Kidney epithelial cell (primary cell): ENCODE measurements around the gene FAM20C. TPM values are rescaled to one million over a fixed set of nuclear protein-coding genes. Genes with fewer than 3 reads are reported as not detected.

Experiments used
- DNase-seq: peaks from one replicate; pipeline ENCODE4 v3.0.0-alpha.2; 2010; ENCODE audit warnings: low read depth
- H3K27me3 ChIP-seq: 2 replicates; pipeline ENCODE4 v1.6.0; 2011; ENCODE audit warnings: low read length; ENCODE audit not compliant: control insufficient read depth, insufficient read depth
- H3K36me3 ChIP-seq: 2 replicates; pipeline ENCODE4 v1.5.1; 2011; ENCODE audit warnings: low read length; ENCODE audit not compliant: control insufficient read depth, insufficient read depth
- H3K4me3 ChIP-seq: 2 replicates; pipeline ENCODE4 v1.5.1; 2011; ENCODE audit warnings: low read depth, mild to moderate bottlenecking, control low read depth, low read length
- CTCF ChIP-seq: IDR thresholded peaks from 2 replicates; pipeline ENCODE4 v1.5.1; 2011; ENCODE audit warnings: mild to moderate bottlenecking, moderate library complexity, low read length, control low read depth, inconsistent platforms; ENCODE audit not compliant: insufficient read depth, poor library complexity, severe bottlenecking
- total RNA-seq: library from RNA; depleted of rRNA; stranded (reverse); fragments of >200 nt; gene quantifications from 2 replicates; pipeline ENCODE4 v1.2.3, GENCODE V29; 2015

Gene FAM20C
- total RNA-seq, 1 donor from 2014 or later: 39.1 TPM

GRCh38 chr7:280461-280860 is 88.1 kb downstream of the FAM20C start:
- TF ChIP-seq CTCF: no peak
- DNase-seq: no peak
- no peak overlapping the region for H3K4me3 ChIP-seq
- peaks cover 21% of the 10 kb centered on the region for H3K27me3 ChIP-seq
- no peaks in the 10 kb centered on the region for H3K36me3 ChIP-seq

- DNase-seq: no peak
- peaks cover 31% of the 10 kb centered on the region for H3K27me3 ChIP-seq
- H3K4me3 ChIP-seq: no peak overlapping the region
- H3K36me3 ChIP-seq: no peaks in the 10 kb centered on the region
- no peak for TF ChIP-seq CTCF
Observed at GRCh38 chr7:281637-282036, 89.3 kb downstream of the FAM20C start.

GRCh38 chr7:282621-283020 is 90.2 kb downstream of the FAM20C start:
- DNase-seq: no peak
- no peak for TF ChIP-seq CTCF
- Histone ChIP-seq H3K27me3 (peaks cover 31% of the 10 kb centered on the region), H3K36me3 (no peaks in the 10 kb centered on the region), H3K4me3 (no peak overlapping the region)

- no peak for DNase-seq
- H3K27me3 ChIP-seq: peaks cover 49% of the 10 kb centered on the region
- TF ChIP-seq CTCF: no peak
- H3K36me3 ChIP-seq: no peaks in the 10 kb centered on the region
- no peak overlapping the region for H3K4me3 ChIP-seq
Observed at GRCh38 chr7:284762-285722, 92.7 kb downstream of the FAM20C start.

- peaks cover 50% of the 10 kb centered on the region for H3K27me3 ChIP-seq
- no peaks in the 10 kb centered on the region for H3K36me3 ChIP-seq
- no peak for DNase-seq
- no peak for TF ChIP-seq CTCF
- no peak overlapping the region for H3K4me3 ChIP-seq
Observed at GRCh38 chr7:285731-286130, 93.4 kb downstream of the FAM20C start.

- TF ChIP-seq CTCF: no peak
- Histone ChIP-seq H3K4me3 (no peak overlapping the region), H3K36me3 (no peaks in the 10 kb centered on the region), H3K27me3 (peaks cover 53% of the 10 kb centered on the region)
- DNase-seq: no peak
Observed at GRCh38 chr7:286266-286665, 93.9 kb downstream of the FAM20C start.
